ENCODE data around the gene SCGN. TPM values are rescaled to one million over a fixed set of nuclear protein-coding genes. Genes with fewer than 3 reads are reported as not detected.

The SCGN gene
- total RNA-seq, 1 donor from 2014 or later: 47.1 TPM

- H3K27me3 Mint-ChIP-seq: peaks cover 3% of the 10 kb centered on the region
- peak overlapping the region; percentile 5 for H3K4me3 Mint-ChIP-seq
- no peaks in the 10 kb centered on the region for H3K9me3 Mint-ChIP-seq
- H3K4me1 Mint-ChIP-seq (ENCODE audit: unreplicated experiment): peaks cover 21% of the 10 kb centered on the region
- H3K36me3 Mint-ChIP-seq: no peaks in the 10 kb centered on the region
- no peak for TF ChIP-seq CTCF (conservative IDR thresholded peaks at IDR 0.05)
- H3K27ac Mint-ChIP-seq: no peak overlapping the region
- DNase-seq (ENCODE audit: extremely low spot score, unreplicated experiment): no peak
These were observed 63.8 kb downstream of the SCGN start for GRCh38 chr6:25715794-25716193.

GRCh38 chr6:25717866-25718740 lies 66.1 kb downstream of the SCGN start:
- H3K27ac Mint-ChIP-seq: no peak overlapping the region

GRCh38 chr6:25726122-25726911 lies 74.3 kb downstream of the SCGN start:
- Mint-ChIP-seq H3K27ac (no peak overlapping the region), H3K27me3 (peaks cover 2% of the 10 kb centered on the region), H3K4me1 (ENCODE audit: unreplicated experiment) (no peaks in the 10 kb centered on the region), H3K36me3 (no peaks in the 10 kb centered on the region), H3K4me3 (no peak overlapping the region), H3K9me3 (no peaks in the 10 kb centered on the region)
- no peak for TF ChIP-seq CTCF (conservative IDR thresholded peaks at IDR 0.05)
- no peak for DNase-seq (ENCODE audit: extremely low spot score, unreplicated experiment)

More at GRCh38 chr6:25717866-25718740, 66.1 kb downstream of the SCGN start:
- Mint-ChIP-seq H3K4me3 (no peak overlapping the region), H3K27me3 (peaks cover 3% of the 10 kb centered on the region), H3K36me3 (no peaks in the 10 kb centered on the region), H3K4me1 (ENCODE audit: unreplicated experiment) (peaks cover 21% of the 10 kb centered on the region), H3K9me3 (no peaks in the 10 kb centered on the region)
- peak; percentile 82 for TF ChIP-seq CTCF (conservative IDR thresholded peaks at IDR 0.05)
- DNase-seq (ENCODE audit: extremely low spot score, unreplicated experiment): no peak

- H3K4me1 Mint-ChIP-seq (ENCODE audit: unreplicated experiment): no peaks in the 10 kb centered on the region
- no peak for TF ChIP-seq CTCF (conservative IDR thresholded peaks at IDR 0.05)
- H3K4me3 Mint-ChIP-seq: no peak overlapping the region
- H3K27me3 Mint-ChIP-seq: peaks cover 5% of the 10 kb centered on the region
- H3K27ac Mint-ChIP-seq: no peak overlapping the region
- no peaks in the 10 kb centered on the region for H3K9me3 Mint-ChIP-seq
- DNase-seq (ENCODE audit: extremely low spot score, unreplicated experiment): no peak
- no peaks in the 10 kb centered on the region for H3K36me3 Mint-ChIP-seq
These were observed 75.0 kb downstream of the SCGN start for GRCh38 chr6:25727028-25727427.

- H3K36me3 Mint-ChIP-seq: no peaks in the 10 kb centered on the region
- DNase-seq (ENCODE audit: extremely low spot score, unreplicated experiment): no peak
- no peak for TF ChIP-seq CTCF (conservative IDR thresholded peaks at IDR 0.05)
- H3K27ac Mint-ChIP-seq: no peak overlapping the region
- no peaks in the 10 kb centered on the region for H3K4me1 Mint-ChIP-seq (ENCODE audit: unreplicated experiment)
- no peaks in the 10 kb centered on the region for H3K9me3 Mint-ChIP-seq
- no peak overlapping the region for H3K4me3 Mint-ChIP-seq
- peaks cover 12% of the 10 kb centered on the region for H3K27me3 Mint-ChIP-seq
These were observed 78.9 kb downstream of the SCGN start for GRCh38 chr6:25730907-25731306.

All from type B pancreatic cell (in vitro differentiated cells).